NCI-H2171 (cell line): ENCODE measurements around the gene CDCA5.

Source experiments
- DNase-seq: peaks from one replicate; lab custom pipeline; 2025; lab: John Stamatoyannopoulos, UW

CDCA5 gene

GRCh38 chr11:65071907-65072630 is 11.8 kb downstream of the CDCA5 start:
- DNase-seq = no peak

GRCh38 chr11:65069217-65069616 is 14.6 kb downstream of the CDCA5 start:
- DNase-seq = no peak

- DNase-seq = no peak
Measured at GRCh38 chr11:65067446-65067845, 16.4 kb downstream of the CDCA5 start.

GRCh38 chr11:65066805-65067291 is 17.0 kb downstream of the CDCA5 start:
- DNase-seq = peak; percentile 93

GRCh38 chr11:65066315-65066714 is 17.5 kb downstream of the CDCA5 start:
- no peak for DNase-seq

- no peak for DNase-seq
Measured at GRCh38 chr11:65065851-65066250, 18.0 kb downstream of the CDCA5 start.

GRCh38 chr11:65064847-65065240 is 19.0 kb downstream of the CDCA5 start:
- no peak for DNase-seq

GRCh38 chr11:65063532-65063931 is 20.3 kb downstream of the CDCA5 start:
- DNase-seq = no peak

- DNase-seq = no peak
Measured at GRCh38 chr11:65060913-65061408, 22.9 kb downstream of the CDCA5 start.

GRCh38 chr11:65059959-65060824 is 23.6 kb downstream of the CDCA5 start:
- DNase-seq = no peak

- no peak for DNase-seq
Measured at GRCh38 chr11:65059523-65059922, 24.3 kb downstream of the CDCA5 start.

GRCh38 chr11:65058419-65059054 is 25.3 kb downstream of the CDCA5 start, which contains the start of gene NAALADL1:
Gene NAALADL1 (minus strand): TSS chr11:65058553. CDS start chr11:65058521, 32 bp downstream.
- no peak for DNase-seq

- DNase-seq = peak; percentile 17
Measured at GRCh38 chr11:65058012-65058411, 25.8 kb downstream of the CDCA5 start.

GRCh38 chr11:65057526-65057925 is 26.3 kb downstream of the CDCA5 start:
- no peak for DNase-seq

- no peak for DNase-seq
Measured at GRCh38 chr11:65056999-65057398, 26.8 kb downstream of the CDCA5 start.

- no peak for DNase-seq
Measured at GRCh38 chr11:65055538-65055937, 28.3 kb downstream of the CDCA5 start.

- no peak for DNase-seq
Measured at GRCh38 chr11:65053827-65054508, 29.9 kb downstream of the CDCA5 start.

GRCh38 chr11:65051398-65051858 is 32.4 kb downstream of the CDCA5 start:
- no peak for DNase-seq

GRCh38 chr11:65047581-65048422 is 36.0 kb downstream of the CDCA5 start:
- no peak for DNase-seq

- no peak for DNase-seq
Measured at GRCh38 chr11:65045728-65046127, 38.1 kb downstream of the CDCA5 start.

- no peak for DNase-seq
Measured at GRCh38 chr11:65045061-65045460, 38.8 kb downstream of the CDCA5 start.
